ENCODE data around the gene CEP83.

CEP83 gene

DNA sequence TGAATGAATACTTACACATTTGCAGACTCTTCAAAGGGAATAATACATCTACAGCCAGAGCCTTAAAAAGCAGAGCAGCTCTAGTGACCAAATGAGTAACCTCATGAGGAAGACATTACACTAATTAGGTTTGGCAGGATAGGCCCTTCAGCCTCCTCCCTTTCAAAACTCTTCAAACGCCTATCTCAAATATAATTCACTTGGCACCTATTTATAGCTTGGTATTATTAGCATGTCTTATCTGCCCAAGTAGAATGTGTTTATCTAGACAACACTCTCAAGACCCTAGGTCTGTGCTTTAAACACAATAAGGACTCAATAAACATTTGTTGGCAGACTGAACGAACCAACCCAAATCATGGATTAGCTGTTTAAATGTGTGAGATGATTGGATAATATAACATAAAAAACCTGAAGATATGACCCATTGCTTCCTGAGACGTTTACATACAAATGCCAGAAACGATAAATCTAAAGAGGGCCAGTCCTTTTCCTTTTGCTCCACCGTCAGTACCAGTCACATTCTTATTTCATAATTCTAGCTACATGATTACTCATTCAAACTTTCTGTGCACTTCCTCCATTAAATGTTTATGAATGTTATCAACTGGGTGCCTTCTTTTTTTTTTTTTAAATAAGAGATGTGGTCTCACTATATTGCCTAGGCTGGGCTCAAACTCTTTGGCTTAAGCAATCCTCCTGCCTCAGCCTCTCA, 123.3 kb downstream of the CEP83 start:
- TF ChIP-seq, protein P1, sequence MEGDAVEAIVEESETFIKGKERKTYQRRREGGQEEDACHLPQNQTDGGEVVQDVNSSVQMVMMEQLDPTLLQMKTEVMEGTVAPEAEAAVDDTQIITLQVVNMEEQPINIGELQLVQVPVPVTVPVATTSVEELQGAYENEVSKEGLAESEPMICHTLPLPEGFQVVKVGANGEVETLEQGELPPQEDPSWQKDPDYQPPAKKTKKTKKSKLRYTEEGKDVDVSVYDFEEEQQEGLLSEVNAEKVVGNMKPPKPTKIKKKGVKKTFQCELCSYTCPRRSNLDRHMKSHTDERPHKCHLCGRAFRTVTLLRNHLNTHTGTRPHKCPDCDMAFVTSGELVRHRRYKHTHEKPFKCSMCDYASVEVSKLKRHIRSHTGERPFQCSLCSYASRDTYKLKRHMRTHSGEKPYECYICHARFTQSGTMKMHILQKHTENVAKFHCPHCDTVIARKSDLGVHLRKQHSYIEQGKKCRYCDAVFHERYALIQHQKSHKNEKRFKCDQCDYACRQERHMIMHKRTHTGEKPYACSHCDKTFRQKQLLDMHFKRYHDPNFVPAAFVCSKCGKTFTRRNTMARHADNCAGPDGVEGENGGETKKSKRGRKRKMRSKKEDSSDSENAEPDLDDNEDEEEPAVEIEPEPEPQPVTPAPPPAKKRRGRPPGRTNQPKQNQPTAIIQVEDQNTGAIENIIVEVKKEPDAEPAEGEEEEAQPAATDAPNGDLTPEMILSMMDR (conservative IDR thresholded peaks at IDR 0.05): no peak
- H3K27ac ChIP-seq: no peak overlapping the region

DNA sequence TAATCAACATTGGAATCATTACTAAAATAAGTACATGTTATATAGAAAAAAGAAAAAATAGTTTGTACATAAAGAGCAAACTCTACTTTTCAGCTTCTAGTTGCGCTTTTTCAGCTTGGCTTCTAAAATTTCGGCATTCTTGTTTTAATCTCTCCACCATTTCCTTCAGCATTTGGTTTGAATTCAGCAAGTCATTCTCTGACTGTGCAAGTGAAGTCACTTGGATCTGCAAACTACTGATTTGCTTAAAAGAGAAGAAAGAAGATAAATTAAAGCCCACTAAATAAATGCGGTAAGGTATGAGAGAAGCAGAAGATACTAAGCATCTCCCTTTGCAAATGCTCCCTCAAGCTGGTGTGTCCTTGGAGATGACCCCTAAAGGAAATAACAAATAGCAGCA, 126.3 kb downstream of the CEP83 start:
- H3K27ac ChIP-seq: no peak overlapping the region
- TF ChIP-seq, protein P1 (conservative IDR thresholded peaks at IDR 0.05): no peak

DNA sequence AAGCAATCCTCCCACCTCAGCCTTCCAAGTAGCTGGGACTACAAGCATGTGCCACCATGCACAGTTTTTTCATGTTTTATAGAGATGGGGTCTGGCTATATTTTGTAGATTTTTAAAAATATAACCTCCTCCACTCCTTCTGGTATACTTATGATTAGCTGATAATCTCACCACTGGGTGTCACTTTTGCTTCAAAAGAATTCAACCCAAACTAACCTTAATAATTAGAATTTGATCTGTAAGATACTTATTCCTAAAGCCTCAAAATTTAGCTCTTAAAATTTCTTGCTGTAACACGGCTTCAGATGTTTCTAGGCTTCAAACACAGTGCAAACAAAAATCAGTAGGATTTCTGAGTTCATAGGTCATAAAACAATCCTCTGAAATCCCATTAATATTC, 130.3 kb downstream of the CEP83 start:
- TF ChIP-seq, protein P1 (conservative IDR thresholded peaks at IDR 0.05): peak; percentile 47
- no peak overlapping the region for H3K27ac ChIP-seq

DNA sequence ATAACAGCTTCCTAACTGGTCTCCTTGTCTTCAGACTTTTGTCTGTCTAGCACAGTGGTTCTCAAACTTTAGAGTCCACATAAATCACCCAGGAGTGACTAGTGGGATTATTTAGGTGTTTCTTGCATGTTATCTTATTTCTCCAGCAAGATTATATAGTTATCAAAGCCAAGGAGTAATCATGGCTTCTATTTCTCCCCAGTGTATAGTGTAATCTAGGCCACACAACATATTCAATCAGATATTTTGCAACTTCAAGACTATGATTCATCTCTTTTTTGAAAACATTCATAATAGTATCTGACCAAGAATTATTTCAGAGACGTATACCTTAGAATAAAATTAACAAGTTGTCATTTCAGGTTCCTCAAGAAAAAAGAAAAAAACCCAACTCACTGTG, 131.9 kb downstream of the CEP83 start:
- TF ChIP-seq, protein P1 (conservative IDR thresholded peaks at IDR 0.05): no peak

DNA sequence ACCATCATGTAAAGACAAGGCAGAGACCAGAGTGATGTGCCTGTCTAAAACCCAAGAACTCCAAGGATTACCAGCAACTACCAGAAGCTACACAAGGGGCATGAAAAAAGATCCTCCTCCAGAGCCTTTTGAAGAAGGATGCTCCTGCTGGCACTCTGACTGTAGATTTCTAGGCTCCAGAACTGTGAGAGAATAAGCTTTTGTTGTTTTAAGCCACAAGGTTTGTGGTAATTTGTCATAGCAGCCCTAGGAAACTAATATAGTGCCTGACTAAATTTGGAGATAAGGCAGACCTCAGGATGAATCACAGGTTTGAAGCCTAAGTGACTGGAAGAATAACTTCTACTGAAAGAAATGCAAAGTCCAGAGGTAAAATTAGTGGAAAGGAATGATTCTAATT, 132.9 kb downstream of the CEP83 start:
- no peak overlapping the region for H3K27ac ChIP-seq
- TF ChIP-seq, protein P1 (conservative IDR thresholded peaks at IDR 0.05): no peak

More for the DNA sequence above, 131.9 kb downstream of the CEP83 start:
- no peak overlapping the region for H3K27ac ChIP-seq

DNA sequence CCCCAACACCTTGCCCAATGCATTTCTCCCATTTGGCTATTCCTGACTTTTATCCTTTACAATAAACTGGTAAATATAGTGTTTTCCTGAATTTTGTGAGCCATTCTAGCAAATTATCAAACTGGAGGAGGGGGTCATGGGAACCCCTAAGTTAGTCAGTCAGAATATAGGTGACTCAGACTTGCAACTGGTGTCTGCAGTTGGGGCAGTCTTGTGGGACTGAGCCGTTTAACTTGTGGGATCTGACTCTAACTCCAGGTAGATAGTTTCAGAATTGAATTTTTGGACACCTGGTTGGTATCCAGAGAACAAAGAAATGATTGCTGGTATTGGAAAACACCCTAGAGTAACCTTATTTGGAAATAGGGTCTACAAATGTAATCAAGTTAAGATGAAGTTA, 133.4 kb downstream of the CEP83 start:
- TF ChIP-seq, protein P1 (conservative IDR thresholded peaks at IDR 0.05): no peak
- H3K27ac ChIP-seq: no peak overlapping the region

DNA sequence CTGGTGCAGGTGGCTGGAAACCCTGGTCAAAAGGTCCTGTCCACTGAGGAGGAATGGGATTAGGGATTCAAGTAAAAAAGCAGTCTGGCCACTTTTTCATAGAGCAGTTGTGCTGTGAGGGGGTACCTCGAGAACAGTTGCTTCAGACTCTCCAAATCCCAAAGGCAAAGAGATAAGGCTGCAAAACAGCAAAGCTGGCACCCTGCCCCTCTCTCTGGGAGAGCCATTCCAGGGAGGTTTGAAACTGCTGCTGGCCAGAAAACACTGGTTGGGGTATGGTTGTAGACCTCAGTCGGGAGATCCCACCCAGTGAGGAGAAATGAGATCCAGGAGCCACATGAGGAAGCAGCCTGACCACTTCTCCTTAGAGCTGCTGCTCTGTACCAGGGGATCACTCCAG, 137.3 kb downstream of the CEP83 start:
- TF ChIP-seq, protein P1 (conservative IDR thresholded peaks at IDR 0.05): no peak
- no peak overlapping the region for H3K27ac ChIP-seq
